Measurements from ENCODE around the gene ZNF57. TPM values are rescaled to one million over a fixed set of nuclear protein-coding genes. Genes with fewer than 3 reads are reported as not detected.

Gene ZNF57
- total and polyA plus RNA-seq, 9 donors = 3.7 to 6.5 (median 4.7) TPM

DNA sequence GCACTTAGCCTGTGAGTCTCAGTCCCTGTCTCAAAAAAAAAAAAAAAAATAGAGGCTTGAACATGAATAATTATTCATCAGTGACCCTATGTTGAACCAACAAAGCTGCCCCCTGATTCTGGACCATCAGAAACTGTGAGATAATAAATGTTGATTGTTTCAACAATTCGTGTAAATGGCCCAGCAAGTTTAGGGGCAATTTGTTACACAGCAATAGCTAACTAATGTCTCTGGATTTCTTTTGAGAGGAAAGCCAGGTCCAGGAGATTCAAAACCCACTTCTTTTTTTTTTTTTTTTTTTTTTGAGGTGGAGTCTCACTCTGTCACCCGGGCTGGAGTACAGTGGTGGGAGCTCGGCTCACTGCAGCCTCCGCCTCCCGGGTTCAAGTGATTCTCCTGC lies 64.1 kb downstream of the ZNF57 start:
- TF ChIP-seq, protein P1, sequence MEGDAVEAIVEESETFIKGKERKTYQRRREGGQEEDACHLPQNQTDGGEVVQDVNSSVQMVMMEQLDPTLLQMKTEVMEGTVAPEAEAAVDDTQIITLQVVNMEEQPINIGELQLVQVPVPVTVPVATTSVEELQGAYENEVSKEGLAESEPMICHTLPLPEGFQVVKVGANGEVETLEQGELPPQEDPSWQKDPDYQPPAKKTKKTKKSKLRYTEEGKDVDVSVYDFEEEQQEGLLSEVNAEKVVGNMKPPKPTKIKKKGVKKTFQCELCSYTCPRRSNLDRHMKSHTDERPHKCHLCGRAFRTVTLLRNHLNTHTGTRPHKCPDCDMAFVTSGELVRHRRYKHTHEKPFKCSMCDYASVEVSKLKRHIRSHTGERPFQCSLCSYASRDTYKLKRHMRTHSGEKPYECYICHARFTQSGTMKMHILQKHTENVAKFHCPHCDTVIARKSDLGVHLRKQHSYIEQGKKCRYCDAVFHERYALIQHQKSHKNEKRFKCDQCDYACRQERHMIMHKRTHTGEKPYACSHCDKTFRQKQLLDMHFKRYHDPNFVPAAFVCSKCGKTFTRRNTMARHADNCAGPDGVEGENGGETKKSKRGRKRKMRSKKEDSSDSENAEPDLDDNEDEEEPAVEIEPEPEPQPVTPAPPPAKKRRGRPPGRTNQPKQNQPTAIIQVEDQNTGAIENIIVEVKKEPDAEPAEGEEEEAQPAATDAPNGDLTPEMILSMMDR (IDR thresholded peaks at IDR 0.05) = no peak
- TF ChIP-seq EP300 (IDR thresholded peaks at IDR 0.05) (no peak), POLR2A (IDR thresholded peaks at IDR 0.05) (no peak)
- intact Hi-C loops (cut with DNase I) = loop anchor here in 2 of 4 donors (5.0 to 10.0 kb wide), 2 partner anchors 130 to 197 kb away; partner anchors contain the start of gene GNA11 (in 1 of the 2)
- DNase-seq = no peak

DNA sequence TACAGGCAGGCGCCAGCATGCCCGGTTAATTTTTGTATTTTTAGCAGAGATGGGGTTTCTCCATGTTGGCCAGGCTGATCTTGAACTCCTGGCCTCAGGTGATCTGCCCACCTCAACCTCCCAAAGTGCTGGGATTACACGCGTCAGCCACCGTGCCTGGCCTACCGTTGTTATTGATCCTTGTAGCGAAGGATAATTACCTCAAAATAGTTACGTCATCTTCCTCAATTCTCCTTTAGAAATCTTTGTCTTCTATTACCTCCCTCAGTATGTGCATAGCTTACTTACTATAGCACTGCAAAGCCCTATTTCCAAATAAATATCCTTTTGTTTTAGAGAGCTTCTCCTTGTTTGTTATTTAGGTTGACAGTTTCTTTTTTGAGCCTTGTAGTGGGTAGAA lies 67.2 kb downstream of the ZNF57 start:
- Histone ChIP-seq H3K4me3 (no peak overlapping the region), H3K9me3 (no peaks in the 10 kb centered on the region), H3K36me3 (no peaks in the 10 kb centered on the region), H3K27ac (no peak overlapping the region), H3K4me1 (ENCODE audit: insufficient read depth) (peaks cover 9% of the 10 kb centered on the region), H3K27me3 (no peaks in the 10 kb centered on the region)
- intact Hi-C loops (cut with DNase I) = loop anchor here in 1 of 4 donors (10.0 kb wide), 1 partner anchor 127 kb away; the partner anchor contains the start of gene GNA11
- WGBS, 3 donors = 75 to 81% (median 79%) methylated on average over 8 of the region's 8 CpGs
- TF ChIP-seq EP300 (IDR thresholded peaks at IDR 0.05) (no peak), POLR2A (IDR thresholded peaks at IDR 0.05) (no peak)
- TF ChIP-seq, protein P1 (IDR thresholded peaks at IDR 0.05) = no peak
- no peak for DNase-seq

More for the DNA sequence above, 64.1 kb downstream of the ZNF57 start:
- no peaks in the 10 kb centered on the region for H3K36me3 ChIP-seq
- peaks cover 6% of the 10 kb centered on the region for H3K4me1 ChIP-seq (ENCODE audit: insufficient read depth)
- H3K4me3 ChIP-seq = no peak overlapping the region
- no peak overlapping the region for H3K27ac ChIP-seq
- 92 to 95% (median 92%) methylated on average over 5 of the region's 5 CpGs for WGBS, 3 donors
- H3K9me3 ChIP-seq = no peaks in the 10 kb centered on the region
- no peaks in the 10 kb centered on the region for H3K27me3 ChIP-seq

Other genes with a start within 250 kb of the ZNF57 start
- 10 to 100 TPM in 5 of 7 donors, 1 to 10 TPM in 2; 4.1 to 36.3 (median 15.9) TPM for gene GNG7, start 198.2 kb upstream of the ZNF57 start, total RNA-seq
- 10 to 100 TPM in 1 of 2 donors, 1 to 10 TPM in 1; 7.8 to 12.3 TPM for gene GNG7, start 198.2 kb upstream of the ZNF57 start, polyA plus RNA-seq
- gene DIRAS1, start 179.6 kb upstream of the ZNF57 start, total RNA-seq = 10 to 100 TPM in 1 of 7 donors, 1 to 10 TPM in 5, under 1 TPM in 1; 0.24 to 16.0 (median 8.0) TPM
- gene DIRAS1, start 179.6 kb upstream of the ZNF57 start, polyA plus RNA-seq = 1 to 10 TPM; 2.1 to 5.2 TPM
- 10 to 100 TPM; 12.2 to 40.2 (median 18.3) TPM for gene SLC39A3, start 160.9 kb upstream of the ZNF57 start, total RNA-seq
- gene SLC39A3, start 160.9 kb upstream of the ZNF57 start, polyA plus RNA-seq = 10 to 100 TPM; 11.6 to 18.2 TPM
- gene SGTA, start 117.7 kb upstream of the ZNF57 start, total RNA-seq = 10 to 100 TPM; 42.0 to 65.3 (median 53.4) TPM
- gene SGTA, start 117.7 kb upstream of the ZNF57 start, polyA plus RNA-seq = 10 to 100 TPM; 27.0 to 65.5 TPM
- gene THOP1, start 115.4 kb upstream of the ZNF57 start, total RNA-seq = 10 to 100 TPM; 26.2 to 54.7 (median 39.5) TPM
- 10 to 100 TPM; 11.3 to 44.3 TPM for gene THOP1, start 115.4 kb upstream of the ZNF57 start, polyA plus RNA-seq
- gene ZNF554, start 81.1 kb upstream of the ZNF57 start, total RNA-seq = 10 to 100 TPM in 1 of 7 donors, 1 to 10 TPM in 6; 4.9 to 10.5 (median 7.6) TPM
- gene ZNF554, start 81.1 kb upstream of the ZNF57 start, polyA plus RNA-seq = 1 to 10 TPM; 5.7 to 6.9 TPM
- gene ZNF555, start 59.5 kb upstream of the ZNF57 start, total RNA-seq = 10 to 100 TPM in 6 of 7 donors, 1 to 10 TPM in 1; 4.5 to 18.0 (median 14.8) TPM
- gene ZNF555, start 59.5 kb upstream of the ZNF57 start, polyA plus RNA-seq = 1 to 10 TPM; 5.7 to 6.7 TPM
- gene ZNF556, start 33.6 kb upstream of the ZNF57 start, total RNA-seq = 1 to 10 TPM; 2.8 to 9.0 (median 6.9) TPM
- gene ZNF556, start 33.6 kb upstream of the ZNF57 start, polyA plus RNA-seq = 1 to 10 TPM; 3.8 to 3.9 TPM
- 1 to 10 TPM; 3.0 to 7.4 (median 6.1) TPM for gene ZNF77, start 44.0 kb downstream of the ZNF57 start, total RNA-seq
- gene ZNF77, start 44.0 kb downstream of the ZNF57 start, polyA plus RNA-seq = 1 to 10 TPM; 4.0 to 5.2 TPM
- gene TLE6, start 76.6 kb downstream of the ZNF57 start, total RNA-seq = 1 to 10 TPM in 2 of 7 donors, under 1 TPM in 5; 0.41 to 1.2 (median 0.79) TPM
- 1 to 10 TPM in 1 of 2 donors, under 1 TPM in 1; 0.70 to 1.2 TPM for gene TLE6, start 76.6 kb downstream of the ZNF57 start, polyA plus RNA-seq
- 10 to 100 TPM; 31.1 to 43.9 (median 36.4) TPM for gene TLE2, start 128.4 kb downstream of the ZNF57 start, total RNA-seq
- 10 to 100 TPM; 15.1 to 21.4 TPM for gene TLE2, start 128.4 kb downstream of the ZNF57 start, polyA plus RNA-seq
- 100 to 1,000 TPM; 274 to 670 (median 503) TPM for gene TLE5, start 161.6 kb downstream of the ZNF57 start, total RNA-seq
- 100 to 1,000 TPM; 241 to 530 TPM for gene TLE5, start 161.6 kb downstream of the ZNF57 start, polyA plus RNA-seq
- 10 to 100 TPM; 27.3 to 66.7 (median 57.1) TPM for gene GNA11, start 193.4 kb downstream of the ZNF57 start, total RNA-seq
- 10 to 100 TPM; 44.0 to 46.2 TPM for gene GNA11, start 193.4 kb downstream of the ZNF57 start, polyA plus RNA-seq
- 1 to 10 TPM; 1.2 to 4.8 (median 1.4) TPM for gene GNA15, start 235.1 kb downstream of the ZNF57 start, total RNA-seq
- gene GNA15, start 235.1 kb downstream of the ZNF57 start, polyA plus RNA-seq = 1 to 10 TPM; 1.2 to 1.9 TPM